ENCODE results near the gene DCAF17.
A peak's percentile ranks its signal among the peaks of the same experiment; 100 is the strongest.
"Not testable (repeated sequence)": the region's sequence is repeated elsewhere in the genome, so short reads cannot be mapped to it uniquely, and the experiment has no call there.

The DCAF17 gene

DNA sequence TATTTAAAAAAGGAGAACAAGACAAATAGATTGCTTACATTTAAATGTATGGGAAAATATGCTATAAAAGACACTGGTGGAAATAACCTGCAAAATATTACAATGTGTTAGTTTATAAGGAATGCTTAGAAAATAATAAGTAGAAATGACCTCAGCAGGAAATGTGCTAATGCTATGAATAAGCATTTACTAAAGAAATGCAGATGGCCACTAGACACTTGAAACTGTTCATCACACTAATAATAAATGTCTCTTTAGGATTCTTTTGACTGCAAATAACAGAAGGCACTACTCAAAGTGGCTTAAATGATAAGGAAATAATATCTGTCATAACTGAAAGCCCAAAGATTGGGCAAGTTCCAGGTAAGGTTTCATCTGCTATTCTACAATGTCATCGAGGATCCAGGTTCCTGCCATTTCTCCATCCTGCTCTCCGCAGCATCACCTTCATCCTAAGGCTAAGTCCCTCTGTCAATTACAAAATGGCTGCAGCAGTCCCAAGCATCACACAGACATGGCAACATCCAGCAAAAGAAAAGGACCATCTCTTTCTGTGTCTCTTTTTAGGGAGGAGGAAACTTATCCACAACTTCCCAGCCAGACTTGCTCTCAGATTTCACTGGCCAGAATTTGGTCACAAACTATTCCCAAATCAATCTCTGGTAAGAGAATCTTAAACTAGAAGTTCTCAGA, 22.1 kb upstream of the DCAF17 start:
- DNase-seq, result no peak

DNA sequence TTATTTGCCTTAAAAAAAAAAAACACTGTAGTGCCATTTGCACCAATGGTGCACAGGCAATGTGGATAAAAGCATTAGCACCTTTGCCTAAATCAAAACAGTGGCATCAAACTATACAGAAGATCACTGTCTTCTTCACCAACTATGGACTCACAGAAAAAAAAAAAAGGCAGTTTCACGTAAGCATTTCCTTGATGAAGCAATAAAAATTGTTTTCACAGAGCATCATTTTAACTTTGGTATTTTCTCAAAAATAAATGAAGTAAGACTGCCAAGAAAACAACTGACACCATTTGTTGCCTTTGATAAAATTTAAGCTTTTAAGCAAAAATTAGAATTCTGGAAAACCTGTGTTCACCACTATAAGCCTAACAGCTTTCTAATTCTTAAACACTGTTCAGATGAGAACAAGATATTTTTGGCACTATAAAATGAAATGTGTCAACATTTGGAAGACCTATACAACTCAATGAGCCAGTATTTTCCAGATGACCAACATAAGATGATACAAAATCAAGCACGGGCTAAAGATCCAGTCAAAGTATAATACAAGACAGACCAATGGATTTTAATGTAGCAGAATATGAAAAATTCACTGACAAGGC, 21.4 kb upstream of the DCAF17 start:
- no peak for DNase-seq

DNA sequence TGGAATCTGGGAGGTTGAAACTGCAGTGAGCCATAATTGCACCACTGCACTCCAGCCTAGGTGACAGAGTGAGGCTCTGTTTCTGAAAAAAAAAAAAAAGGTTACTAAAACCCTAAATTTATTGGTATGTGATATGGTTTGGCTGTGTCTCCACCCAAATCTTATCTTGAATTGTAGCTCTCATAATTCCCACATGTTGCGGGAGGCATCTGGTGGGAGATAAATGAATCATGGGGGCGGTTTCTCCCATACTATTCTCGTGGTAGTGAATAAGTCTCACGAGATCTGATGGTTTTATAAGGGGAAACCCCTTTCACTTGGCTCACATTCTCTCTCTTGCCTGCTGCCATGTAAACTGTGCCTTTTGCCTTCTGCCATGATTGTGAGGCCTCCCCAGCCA, 19.4 kb upstream of the DCAF17 start:
- not testable (repeated sequence) for DNase-seq

DNA sequence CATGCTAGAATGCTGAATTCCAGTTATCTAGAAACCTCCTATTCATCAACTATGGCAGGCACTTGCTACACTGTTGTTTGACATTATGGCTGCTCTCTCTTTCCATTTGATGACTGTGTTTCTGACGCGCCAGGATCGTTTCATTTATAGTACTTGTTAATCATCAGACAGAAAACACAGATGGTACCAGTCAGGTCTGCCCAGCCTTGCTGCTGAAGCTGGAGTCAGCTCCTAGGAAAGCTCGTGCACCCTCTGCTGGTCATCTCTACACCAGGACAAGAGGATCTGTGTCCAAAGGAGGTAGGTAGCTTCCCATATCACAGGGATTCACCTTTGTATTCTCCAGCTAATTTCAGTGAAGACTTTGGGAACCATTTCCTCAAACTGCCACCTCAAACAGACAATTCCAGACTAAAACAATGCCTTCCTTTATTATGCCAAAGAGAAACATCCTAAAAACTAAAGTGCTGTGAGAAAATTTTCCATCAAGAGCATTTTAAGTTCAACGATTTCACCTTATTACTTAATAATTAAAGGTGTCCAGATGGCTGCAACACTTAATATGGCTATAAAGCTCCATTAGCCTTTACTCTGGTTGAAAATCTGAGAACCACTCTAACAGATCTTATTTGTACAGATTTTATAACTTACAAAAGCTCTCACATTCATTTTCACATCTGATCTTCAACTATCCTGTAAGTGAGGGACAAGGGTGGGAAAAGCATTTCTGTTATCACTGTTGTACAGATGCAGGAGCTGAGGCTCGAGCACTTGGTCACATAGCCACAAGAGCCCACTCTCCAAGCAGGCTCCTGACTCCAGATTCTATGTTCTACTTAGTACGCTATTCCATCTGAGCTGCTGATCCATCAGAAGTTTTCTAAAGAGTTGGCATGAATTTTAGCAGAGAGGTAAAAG, 17.8 kb upstream of the DCAF17 start:
- DNase-seq, result peak; percentile 76

DNA sequence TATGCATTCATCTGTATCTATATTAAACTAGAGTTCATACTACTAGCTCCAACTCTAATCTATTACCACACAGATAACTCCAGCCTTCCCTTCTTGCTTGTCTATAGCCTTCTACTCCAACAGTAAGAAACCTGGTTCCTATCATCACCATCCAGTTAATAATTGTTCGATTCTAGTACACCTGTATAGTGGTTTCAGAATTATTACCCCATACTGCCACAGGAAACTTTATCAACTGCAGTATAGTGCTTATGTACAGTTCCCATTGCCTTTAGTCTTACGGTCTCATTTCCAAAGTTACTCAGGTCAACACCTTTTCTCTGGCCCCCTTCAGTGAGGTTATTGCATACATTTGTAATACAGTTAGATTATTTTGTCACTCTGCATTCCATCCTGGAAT, 14.7 kb upstream of the DCAF17 start:
- no peak for DNase-seq

DNA sequence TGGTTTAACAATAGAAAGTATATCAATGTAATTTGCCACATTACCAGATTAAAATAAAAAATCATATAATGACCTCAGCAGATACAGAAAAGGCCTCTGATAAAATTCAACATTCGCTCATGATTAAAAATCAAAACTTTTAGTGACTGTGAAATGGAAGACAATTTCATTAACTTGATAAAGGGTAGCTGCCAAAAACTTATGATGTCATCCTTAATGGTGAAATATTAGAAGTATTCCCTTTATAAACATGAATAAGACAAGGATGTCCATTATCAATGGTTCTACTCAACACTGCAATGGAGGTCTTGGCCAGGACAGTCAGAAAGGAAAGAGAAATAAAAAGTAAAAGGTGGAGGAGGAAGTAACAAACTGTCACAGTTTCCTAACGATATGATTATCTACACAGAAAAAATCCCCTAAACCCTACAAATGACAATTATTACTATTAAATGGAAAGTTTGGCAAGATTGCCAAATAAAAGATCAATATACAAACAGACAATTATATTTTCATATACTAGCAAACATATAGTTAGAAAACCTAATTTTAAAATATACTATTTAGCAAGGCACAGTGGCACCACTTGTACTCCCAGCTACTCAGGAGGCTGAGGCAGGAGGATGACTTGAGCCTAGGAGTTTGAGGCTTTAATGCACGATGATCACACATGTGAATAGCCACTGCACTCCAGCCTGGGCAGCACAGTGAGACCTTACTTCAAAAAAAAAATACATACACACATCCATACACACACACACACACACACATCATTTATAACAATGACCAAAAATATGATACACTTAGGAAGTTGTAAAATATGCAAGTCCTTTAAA, 13.1 kb upstream of the DCAF17 start:
- no peak for DNase-seq

DNA sequence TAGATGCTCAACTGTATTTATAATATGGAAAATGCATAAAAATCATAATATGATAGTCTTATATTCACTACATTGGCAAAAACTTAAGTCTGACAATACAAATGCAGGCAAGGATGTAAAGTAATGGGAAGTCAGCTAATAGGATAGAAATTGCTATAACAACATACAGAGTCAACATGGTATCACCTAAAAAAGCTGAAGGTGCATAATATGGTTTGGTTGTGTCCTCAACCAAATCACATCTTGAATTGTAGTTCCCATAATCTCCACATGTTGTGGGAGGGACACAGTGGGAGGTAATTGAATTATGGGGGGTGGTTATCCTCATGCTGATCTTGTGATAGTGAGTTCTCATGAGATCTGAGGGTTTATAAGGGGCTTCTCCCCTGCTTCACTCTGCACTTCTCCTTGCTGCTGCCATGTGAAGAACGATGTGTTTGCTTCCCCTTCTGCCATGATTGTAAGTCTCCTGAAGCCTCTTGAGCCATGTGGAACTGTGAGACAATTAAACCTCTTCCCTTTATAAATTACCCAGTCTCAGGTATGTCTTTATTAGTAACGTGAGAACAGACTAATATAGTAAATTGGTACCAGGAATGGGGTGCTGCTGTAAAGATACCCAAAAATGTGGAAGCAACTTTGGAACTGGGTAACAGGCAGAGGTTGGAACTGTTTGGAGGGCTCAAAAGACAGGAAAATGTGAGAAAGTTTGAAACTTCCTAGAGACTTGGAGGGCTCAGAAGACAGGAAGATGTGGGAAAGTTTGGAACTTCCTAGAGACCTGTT, 11.1 kb upstream of the DCAF17 start:
- not testable (repeated sequence) for DNase-seq

DNA sequence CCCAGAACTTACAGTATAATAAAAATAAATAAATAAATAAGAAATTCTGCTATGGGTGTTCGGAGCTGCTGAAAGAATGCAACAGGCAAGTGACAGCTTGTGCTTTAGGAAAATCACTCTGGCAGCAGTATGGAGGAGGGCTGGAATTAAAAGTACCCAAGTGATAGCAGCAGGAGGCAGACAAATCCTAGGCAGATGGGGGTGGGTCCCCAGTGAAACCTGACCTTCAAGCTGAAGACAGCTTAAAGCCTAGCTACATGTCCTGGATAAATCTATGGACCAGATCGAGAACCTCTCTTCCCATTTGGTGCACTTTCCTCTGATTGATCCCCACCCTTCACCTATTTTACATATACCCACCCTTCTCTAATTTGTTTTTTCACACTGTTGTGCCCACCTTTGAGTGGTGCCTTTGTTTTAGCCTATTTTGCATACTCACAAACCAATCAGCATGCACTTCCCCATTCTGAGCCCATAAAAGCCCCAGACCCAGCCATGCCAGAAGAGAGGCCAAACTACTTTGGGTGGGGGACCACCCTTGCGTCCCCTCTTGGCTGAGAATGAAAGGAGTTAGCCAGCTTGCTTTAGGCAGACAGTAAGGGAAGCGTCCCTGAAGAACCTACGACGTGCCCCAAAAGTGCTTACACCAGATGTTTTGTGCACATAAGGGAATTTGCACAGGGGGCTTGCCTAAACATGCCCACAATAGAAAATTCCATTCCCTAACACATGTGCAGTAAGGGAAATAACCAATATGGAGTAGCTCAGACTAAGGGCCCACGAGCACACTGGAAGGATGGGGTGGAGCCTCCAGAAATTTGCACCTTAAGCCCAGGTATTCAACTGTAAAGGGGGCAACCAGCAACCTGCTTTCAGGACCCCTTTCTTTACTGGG, 3.3 kb upstream of the DCAF17 start:
- DNase-seq, result no peak

DNA sequence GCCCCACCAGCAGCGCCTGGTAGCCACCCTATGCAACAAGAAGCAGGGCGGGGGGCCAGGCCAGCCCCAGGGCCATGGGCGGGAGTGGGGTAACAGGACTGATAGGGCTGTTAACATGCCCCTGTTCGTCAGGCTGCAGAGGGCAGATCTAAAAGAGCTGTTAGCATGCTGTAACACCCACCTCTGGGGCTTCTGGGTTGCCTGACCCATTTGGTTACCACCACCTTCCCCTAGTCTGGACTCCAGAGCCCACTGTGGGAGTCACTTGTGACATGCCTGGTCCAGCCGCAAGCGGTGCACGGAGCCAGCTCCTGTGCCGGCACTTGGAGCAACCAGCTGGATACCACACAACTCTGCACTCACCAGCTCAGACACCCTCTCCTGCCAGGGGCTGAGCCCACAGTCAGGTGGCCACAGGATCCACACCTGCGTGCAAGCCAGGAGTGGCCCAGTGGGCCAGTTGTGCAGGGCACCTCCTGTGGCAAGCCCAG, 2.3 kb upstream of the DCAF17 start:
- DNase-seq, result no peak

DNA sequence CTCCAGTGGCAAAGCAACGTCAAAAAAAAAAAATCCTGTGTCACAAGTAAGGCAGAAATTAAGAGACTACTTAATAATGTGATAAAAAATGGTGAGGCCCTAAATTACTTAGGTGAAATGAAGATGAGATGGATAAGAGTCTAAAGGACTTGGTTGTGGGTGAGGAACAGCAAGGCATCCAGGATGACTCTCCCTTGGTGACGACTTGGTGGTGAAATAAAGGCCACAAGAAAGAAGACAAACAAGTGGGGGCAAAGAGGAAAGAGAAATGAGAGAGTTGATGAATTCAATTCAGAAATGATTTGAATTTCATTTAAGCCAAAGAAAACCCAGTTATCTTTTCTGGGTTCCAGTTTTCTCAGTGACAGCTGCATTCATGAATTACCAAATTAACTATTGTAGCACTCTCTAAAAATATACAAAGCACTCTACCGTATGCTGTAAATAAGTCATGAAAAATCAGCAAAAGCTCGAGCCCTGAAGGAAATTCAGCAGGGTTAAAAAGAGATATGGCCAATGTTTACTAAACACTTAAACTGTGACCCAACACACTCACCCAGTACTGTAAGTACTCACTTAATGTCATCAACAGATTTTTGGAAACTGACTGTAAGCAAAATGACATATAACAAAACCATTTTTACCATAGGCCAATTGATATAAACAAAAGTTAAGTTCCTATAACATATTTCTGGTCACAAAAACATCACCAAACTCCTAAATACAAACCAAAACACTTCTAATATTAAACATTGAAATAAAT, 1.6 kb upstream of the DCAF17 start:
- no peak for DNase-seq

DNA sequence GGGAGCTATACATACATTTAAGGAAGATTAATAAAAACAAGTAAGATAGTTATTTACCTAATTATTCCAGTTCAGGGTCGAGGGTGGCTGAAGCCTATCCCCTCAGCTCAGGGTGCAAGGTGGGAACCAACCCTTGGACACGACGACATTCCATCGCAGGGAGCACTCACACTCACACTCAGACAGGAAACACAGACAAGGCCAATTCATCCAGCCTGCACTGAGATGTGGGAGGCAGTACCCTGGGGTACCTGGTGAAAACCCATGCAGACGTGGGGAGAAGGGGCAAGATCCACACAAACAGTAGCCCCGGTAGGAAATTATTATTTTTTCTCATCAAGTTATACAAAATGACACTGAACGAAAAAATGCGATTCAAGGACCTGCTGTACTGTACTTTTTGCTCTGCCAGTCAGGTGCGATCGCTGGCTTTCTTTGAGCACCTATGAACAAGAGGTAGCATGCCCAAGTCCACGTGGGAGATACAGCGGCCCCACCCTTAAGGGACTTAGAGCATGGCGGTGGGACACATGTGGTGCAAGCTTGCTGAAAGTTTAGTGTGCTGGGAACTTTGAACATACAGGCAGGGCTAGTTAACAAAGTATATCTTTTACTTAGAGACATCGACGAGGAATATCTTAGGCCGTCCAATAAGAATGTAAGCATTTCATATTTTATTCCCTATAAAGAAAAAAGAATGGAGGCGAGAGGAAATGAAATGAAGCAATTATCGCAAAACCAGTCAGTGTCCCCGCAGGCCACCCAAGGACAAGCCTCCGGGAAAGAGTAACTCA, 860 bp upstream of the DCAF17 start:
- DNase-seq, result no peak

DNA sequence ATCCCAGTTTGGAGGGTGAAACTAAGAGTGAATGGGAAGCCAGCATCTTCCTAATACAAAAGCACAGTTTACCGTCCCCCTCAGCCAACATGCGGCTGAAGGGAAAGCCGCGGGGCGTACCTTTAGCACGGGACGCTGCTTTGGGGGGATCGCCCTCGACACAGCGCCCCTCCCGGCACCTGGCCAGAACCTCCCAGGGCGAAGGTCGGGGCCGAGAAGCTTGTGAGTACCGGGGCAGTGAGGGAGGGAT, 338 bp upstream of the DCAF17 start, which contains the start of gene METTL8:
METTL8 (minus strand) TSS at position 228 of the 250 bp plus-strand sequence. CDS start 41,805 bp downstream, outside the sequence.
- DNase-seq, result no peak

DNA sequence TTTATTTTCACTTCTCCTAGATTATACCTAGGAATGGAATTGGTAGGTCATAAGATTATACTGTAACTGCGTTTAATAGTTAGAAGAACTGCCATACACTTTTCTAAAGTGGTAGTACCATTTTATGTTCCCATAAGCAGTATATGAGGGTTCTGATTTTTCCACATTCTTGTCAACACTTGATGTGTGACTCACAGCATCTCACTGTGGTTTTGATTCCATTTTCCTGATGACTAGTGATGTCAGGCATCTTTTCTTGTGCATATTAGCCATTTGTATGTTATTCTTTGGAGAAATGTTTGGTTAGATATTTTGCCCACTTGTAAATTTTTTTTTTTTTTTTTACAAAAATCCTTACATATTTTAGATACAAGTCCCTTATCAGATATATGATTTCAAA, 2.3 kb downstream of the DCAF17 start:
- no peak for DNase-seq

DNA sequence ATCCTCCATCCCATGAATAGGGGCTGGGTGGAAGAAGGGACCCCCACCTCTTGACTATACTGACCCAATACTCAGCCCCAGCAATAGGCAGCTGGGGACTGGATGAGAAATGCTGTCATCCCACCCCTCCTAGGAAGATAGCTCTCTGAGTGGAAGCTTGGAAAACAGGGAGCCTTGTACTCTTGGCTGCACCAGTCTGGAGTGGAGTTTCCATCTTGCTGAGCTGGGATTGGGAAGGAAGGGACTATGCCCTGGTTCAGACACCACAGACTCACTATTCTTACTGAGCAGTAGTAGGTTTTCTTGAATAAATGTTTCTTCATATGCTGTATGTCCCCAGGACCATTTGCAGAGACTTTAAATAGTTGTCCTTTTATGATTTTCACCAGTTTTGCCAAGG, 7.4 kb downstream of the DCAF17 start:
- no peak for DNase-seq

DNA sequence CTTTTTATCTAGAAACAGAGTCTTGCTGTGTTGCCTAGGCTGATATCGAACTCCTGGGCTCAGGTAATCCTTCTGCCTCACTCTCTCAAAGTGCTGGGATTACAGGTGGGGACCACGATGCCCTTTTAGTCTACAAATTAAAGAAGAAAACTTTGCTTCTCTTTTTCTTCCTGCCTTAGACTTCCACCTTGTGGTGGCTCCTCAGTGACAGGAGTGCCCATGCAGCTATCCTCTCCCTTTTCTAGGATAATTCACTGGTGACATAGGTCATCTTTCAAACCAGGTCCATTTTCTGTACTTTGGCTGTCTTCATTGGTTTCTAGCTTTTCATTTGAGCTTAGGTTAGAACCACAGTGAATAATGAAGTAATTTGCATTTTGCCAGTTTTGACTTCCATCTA, 13.6 kb downstream of the DCAF17 start:
- no peak for DNase-seq

DNA sequence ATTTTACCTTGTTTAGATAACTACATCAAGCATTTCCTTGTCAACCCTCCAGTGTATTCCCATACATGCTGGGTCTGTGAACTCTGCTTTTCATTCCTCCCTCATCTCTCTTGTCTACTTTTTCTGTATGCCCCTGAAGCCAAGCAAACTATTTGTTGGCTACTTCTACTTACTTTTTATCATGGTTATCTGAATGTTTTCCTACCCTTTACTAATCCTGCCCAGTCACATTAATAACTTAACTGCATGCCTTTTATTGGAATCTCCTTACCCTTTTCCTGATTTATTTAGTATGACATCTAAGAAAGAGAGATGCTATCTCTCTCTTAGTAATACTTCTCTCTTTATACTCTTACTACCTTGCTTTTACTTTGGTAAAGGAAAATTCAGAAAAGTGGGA, 17.0 kb downstream of the DCAF17 start:
- no peak for DNase-seq

DNA sequence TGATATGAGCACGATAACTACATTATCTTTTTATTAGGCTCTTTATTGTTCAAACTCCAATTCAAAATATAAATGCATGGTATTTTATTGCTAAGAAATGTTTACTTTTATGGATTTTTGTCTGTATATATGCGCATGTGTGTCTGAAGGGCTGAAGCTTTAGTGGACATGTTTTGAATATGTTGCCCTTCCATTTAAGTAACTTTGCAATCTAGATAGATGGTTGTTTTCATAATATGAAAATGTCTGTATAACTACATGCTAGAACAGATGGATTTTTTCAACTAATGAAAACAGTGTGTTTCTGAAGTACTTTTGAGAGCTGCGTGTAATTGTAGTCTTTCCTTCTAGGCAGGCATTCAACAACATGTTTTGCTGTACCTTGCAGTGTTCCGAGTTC, 18.7 kb downstream of the DCAF17 start:
- no peak for DNase-seq

DNA sequence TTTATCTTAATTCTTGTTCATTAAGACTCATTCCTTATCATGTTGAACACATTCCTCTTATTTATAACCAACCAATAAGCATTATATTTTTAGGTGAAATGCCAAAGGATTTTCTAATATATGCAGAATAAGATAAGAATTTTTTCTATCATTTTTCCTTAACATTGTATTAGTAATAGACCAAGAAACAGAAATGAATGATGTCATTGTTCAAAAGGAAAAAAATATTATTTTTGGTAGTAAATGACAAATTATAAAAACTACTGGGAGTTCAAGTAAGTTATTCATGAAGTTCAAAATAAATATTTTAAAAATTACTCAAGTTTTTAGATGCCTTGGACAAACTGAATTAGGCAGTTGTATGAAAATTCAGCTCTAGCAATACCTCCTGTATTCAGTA, 25.5 kb downstream of the DCAF17 start:
- DNase-seq, result no peak

DNA sequence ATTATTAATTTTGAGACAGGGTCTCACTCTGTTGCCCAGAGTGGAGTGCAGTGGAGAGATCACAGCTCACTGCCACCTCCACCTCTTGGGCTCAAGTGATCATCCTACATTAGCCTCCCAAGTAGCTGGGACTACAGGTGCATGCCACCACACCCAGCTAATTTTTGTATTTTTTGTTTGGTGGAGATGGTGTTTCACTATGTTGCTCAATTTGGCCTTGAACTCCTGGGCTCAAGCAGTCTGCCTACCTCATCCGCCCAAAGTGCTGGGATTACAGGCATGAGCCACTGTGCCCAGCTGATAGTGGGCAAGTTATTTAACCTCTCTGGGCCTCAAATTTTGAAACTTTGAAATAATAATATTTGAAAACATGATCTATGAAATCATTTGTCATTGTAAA, 26.5 kb downstream of the DCAF17 start:
- DNase-seq, result no peak

Data from NCI-H2081 treated with DMSO at 0.1 percent for 48 hours (cell line).